ENCODE data around the gene MTA2. TPM values are rescaled to one million over a fixed set of nuclear protein-coding genes. Genes with fewer than 3 reads are reported as not detected.
"Not testable (repeated sequence)": the region's sequence is repeated elsewhere in the genome, so short reads cannot be mapped to it uniquely, and the experiment has no call there.

Gene MTA2
- total and polyA plus RNA-seq, 11 donors = 18.4 to 55.3 (median 33.7) TPM

DNA sequence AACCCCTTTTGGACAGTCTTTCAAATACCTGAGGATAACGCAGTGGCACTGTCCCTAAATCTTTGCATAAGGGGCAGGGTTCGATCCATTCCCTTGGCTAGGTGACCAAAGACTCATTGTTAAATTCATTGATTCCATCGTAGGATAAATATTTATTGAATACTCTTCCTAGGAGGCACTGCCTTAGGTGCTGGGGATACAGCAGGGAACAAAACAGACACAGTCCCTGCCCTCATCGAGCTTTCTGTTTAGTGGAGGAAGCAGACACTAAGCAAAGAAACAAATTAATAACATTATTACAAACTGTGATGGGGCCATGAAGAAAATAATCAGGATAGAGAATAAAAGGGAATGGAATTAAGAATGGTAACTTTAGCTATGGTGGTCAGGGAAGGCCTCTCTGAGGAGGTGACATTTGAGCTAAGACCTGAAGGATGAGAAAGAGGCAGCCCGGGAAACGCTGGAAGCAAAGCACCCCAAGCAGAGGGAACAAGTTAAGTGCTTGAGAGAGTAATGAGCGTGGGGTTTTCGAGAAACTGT is 19.4 kb upstream of the MTA2 start:
- peak in 1 of 5 donors; percentile 31 for DNase-seq
- TF ChIP-seq, protein P1, sequence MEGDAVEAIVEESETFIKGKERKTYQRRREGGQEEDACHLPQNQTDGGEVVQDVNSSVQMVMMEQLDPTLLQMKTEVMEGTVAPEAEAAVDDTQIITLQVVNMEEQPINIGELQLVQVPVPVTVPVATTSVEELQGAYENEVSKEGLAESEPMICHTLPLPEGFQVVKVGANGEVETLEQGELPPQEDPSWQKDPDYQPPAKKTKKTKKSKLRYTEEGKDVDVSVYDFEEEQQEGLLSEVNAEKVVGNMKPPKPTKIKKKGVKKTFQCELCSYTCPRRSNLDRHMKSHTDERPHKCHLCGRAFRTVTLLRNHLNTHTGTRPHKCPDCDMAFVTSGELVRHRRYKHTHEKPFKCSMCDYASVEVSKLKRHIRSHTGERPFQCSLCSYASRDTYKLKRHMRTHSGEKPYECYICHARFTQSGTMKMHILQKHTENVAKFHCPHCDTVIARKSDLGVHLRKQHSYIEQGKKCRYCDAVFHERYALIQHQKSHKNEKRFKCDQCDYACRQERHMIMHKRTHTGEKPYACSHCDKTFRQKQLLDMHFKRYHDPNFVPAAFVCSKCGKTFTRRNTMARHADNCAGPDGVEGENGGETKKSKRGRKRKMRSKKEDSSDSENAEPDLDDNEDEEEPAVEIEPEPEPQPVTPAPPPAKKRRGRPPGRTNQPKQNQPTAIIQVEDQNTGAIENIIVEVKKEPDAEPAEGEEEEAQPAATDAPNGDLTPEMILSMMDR (IDR thresholded peaks at IDR 0.05) = no peak
- no peak for TF ChIP-seq POLR2A (IDR thresholded peaks at IDR 0.05)
- Histone ChIP-seq H3K27ac (peak overlapping the region; percentile 69 to 96 (median 88)), H3K4me1 (peaks cover 0 to 28% (median 14%) of the 10 kb centered on the region in 12 donors), H3K9me3 (no peaks in the 10 kb centered on the region), H3K36me3 (peaks cover 0 to 43% (median 30%) of the 10 kb centered on the region in 9 donors), H3K27me3 (no peaks in the 10 kb centered on the region), H3K4me3 (peak overlapping the region; percentile 43 to 94 (median 80))
- intact Hi-C loops (cut with DNase I) = no loop called here
- WGBS, 4 donors = 35 to 37% (median 35%) methylated on average over 8 of the region's 8 CpGs
- ATAC-seq = no peak

DNA sequence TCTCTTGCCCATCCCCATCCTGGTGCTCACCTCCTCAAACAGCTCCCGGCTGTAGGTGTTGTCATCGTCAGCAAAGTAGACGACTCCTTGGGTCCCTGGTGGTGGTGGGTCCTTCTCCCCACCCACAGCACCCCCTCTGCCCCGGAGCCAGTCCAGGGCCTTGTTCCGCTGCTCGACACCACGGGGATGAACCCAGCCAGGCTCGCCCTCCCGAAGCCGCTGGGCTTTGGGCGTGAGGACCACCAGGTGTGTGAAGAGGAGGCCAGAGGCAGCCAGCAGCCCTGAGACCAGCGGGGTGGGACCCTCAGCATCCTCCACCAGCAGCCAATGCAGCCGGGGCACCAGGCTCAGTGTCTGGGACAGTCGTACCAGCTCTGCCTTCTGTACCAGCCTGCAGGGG is 15.3 kb upstream of the MTA2 start:
- DNase-seq = peak in 1 of 5 donors; percentile 34
- WGBS, 4 donors = 88 to 97% (median 94%) methylated on average over 7 to 14 of the region's 14 CpGs
- H3K27ac ChIP-seq; H3K27me3 ChIP-seq; ATAC-seq; intact Hi-C loops (cut with DNase I); H3K9me3 ChIP-seq; H3K4me3 ChIP-seq: not testable (repeated sequence)
- H3K4me1 ChIP-seq = peaks cover 0 to 29% (median 17%) of the 10 kb centered on the region in 12 donors
- peaks cover 0 to 34% (median 21%) of the 10 kb centered on the region in 9 donors for H3K36me3 ChIP-seq

DNA sequence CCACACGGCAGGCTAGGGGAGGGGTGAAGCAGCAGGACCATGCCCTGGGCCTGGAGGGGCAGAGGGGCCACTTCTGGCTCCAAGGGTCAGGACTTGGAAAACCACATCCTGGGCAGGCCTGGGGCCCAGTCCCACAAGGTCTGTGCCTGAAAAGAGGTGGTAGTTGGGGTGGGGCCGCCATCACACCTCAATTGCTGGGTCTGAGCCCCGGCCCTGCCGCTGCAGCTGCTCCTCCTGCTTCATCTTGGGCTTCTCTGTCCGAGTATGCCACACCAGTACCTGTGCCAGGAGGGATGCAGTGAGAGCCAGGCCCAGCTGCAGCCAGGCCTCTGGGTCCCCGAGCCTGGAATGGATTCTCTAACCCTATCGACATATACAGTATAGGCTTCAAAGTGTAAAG is 13.9 kb upstream of the MTA2 start:
- Histone ChIP-seq H3K27me3 (no peaks in the 10 kb centered on the region), H3K4me1 (peaks cover 4 to 33% (median 20%) of the 10 kb centered on the region in 12 donors), H3K4me3 (no peak overlapping the region), H3K36me3 (peaks cover 0 to 39% (median 23%) of the 10 kb centered on the region in 9 donors), H3K9me3 (no peaks in the 10 kb centered on the region), H3K27ac (no peak overlapping the region)
- peak in 1 of 5 donors; percentile 37 for DNase-seq
- intact Hi-C loops (cut with DNase I) = no loop called here
- 81 to 94% (median 90%) methylated on average over 4 to 7 of the region's 7 CpGs for WGBS, 4 donors
- no peak for ATAC-seq
- TF ChIP-seq POLR2A (IDR thresholded peaks at IDR 0.05) = no peak
- TF ChIP-seq, protein P1 (IDR thresholded peaks at IDR 0.05) = no peak

DNA sequence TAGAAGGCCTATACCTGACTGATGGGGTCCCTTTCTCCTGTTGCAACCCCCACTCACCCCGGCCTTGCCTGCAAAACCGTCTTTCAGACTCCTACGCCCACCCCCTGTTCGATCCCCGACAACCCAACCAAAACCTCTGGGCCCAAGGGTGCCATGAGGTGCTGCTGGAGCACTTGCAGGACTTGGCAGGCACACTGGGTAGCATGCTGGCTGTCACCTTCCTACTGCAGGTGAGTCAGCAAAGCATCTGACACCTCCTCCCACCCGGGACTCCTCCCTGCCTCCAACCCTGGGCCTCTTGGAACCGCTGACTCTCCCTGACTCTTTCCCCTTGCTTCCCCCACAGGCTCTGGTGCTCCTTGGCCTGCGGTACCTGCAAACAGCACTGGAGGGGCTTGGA is 12.6 kb upstream of the MTA2 start:
- Histone ChIP-seq H3K4me3 (no peak overlapping the region), H3K27me3 (no peaks in the 10 kb centered on the region), H3K9me3 (no peaks in the 10 kb centered on the region), H3K4me1 (peaks cover 4 to 37% (median 18%) of the 10 kb centered on the region in 12 donors), H3K36me3 (peaks cover 0 to 50% (median 27%) of the 10 kb centered on the region in 9 donors), H3K27ac (peak overlapping the region in 2 of 12 donors; percentile 91 to 98)
- intact Hi-C loops (cut with DNase I) = loop anchor here in 3 of 10 donors (5.0 kb wide), 1 partner anchor 33 kb away; the partner anchor contains the start of gene GANAB (in 3 of the 3)
- no peak for ATAC-seq
- TF ChIP-seq POLR2A (IDR thresholded peaks at IDR 0.05) = no peak
- TF ChIP-seq, protein P1 (IDR thresholded peaks at IDR 0.05) = no peak
- peak in 1 of 5 donors; percentile 48 for DNase-seq
- WGBS, 4 donors = 77 to 83% (median 79%) methylated on average over 8 of the region's 8 CpGs
